GM12874 (cell line): ENCODE results near the gene EEF1AKMT1.

Experiments used
- CTCF ChIP-seq: IDR thresholded peaks from 2 replicates; pipeline ENCODE4 v1.5.1; 2011; ENCODE audit warnings: low read depth, mild to moderate bottlenecking, control low read depth, low read length, moderate library complexity; ENCODE audit not compliant: insufficient read depth

Gene EEF1AKMT1

GRCh38 chr13:20709782-20710181, 64.0 kb downstream of the EEF1AKMT1 start:
- TF ChIP-seq CTCF: no peak

- no peak for TF ChIP-seq CTCF
Measured at GRCh38 chr13:20709369-20709768, 64.4 kb downstream of the EEF1AKMT1 start.

GRCh38 chr13:20708216-20708615, 65.5 kb downstream of the EEF1AKMT1 start:
- TF ChIP-seq CTCF: no peak

- TF ChIP-seq CTCF: no peak
Measured at GRCh38 chr13:20706661-20707060, 67.1 kb downstream of the EEF1AKMT1 start.

GRCh38 chr13:20704459-20705069, 69.2 kb downstream of the EEF1AKMT1 start:
- no peak for TF ChIP-seq CTCF

GRCh38 chr13:20703780-20704458, 69.8 kb downstream of the EEF1AKMT1 start:
- TF ChIP-seq CTCF: peak; percentile 69

- 0 out of 2 replicates have a peak, but pooled peaks have one; percentile 1 for TF ChIP-seq CTCF
Measured at GRCh38 chr13:20702915-20703779, 70.6 kb downstream of the EEF1AKMT1 start, which contains the start of gene IL17D. Gene IL17D (plus strand): TSS chr13:20703699. CDS start chr13:20704002, 303 bp downstream.
